CD4-positive, alpha-beta T cell treated with Interleukin-6 at 100 ng/mL for 8 hours (primary cell): ENCODE measurements around the gene CCR4.
A peak's percentile ranks its signal among the peaks of the same experiment; 100 is the strongest.
"Not testable (repeated sequence)": the region's sequence is repeated elsewhere in the genome, so short reads cannot be mapped to it uniquely, and the experiment has no call there.

Source experiments
- DNase-seq: peaks from one replicate; pipeline ENCODE4 v3.0.0-alpha.2; 2020; ENCODE audit warnings: mixed read lengths, low spot score

Gene CCR4

DNA sequence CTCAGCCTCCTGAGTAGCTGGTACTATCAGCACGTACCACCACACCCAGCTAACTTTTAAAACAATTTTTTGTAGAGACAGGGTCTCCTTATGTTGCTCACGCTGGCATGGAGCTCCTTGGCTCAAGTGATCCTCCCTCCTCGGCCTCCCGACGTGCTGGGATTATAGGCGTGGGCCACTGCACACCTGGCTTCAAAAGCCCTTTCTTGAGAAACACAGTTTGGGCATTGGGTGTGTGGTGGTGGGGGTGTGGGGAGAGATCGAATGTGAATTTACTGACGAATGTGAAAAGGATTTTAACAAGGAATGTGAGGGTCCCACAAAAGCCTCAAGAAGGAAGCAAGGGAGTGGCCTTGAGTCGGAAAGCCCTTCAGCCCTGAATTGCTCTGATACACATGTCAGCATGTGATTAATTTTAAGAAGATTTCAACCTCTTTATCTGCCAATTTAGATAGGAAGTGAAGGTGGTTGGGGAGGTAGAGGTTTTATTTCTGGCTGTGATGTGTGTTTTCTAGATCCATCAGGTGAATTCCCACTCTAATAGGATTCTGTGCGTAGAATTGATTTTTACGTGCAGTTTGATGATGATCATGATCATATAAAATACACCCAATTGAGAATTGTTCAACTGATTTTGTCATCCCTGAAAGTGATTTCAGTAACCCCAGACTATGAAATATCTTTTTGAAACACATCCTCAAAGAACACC is 1.1 kb downstream of the CCR4 start:
- no peak for DNase-seq

DNA sequence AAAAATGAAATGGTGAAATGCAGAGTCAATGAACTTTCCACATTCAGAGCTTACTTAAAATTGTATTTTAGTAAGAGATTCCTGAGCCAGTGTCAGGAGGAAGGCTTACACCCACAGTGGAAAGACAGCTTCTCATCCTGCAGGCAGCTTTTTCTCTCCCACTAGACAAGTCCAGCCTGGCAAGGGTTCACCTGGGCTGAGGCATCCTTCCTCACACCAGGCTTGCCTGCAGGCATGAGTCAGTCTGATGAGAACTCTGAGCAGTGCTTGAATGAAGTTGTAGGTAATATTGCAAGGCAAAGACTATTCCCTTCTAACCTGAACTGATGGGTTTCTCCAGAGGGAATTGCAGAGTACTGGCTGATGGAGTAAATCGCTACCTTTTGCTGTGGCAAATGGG is 3.1 kb downstream of the CCR4 start:
- no peak for DNase-seq

DNA sequence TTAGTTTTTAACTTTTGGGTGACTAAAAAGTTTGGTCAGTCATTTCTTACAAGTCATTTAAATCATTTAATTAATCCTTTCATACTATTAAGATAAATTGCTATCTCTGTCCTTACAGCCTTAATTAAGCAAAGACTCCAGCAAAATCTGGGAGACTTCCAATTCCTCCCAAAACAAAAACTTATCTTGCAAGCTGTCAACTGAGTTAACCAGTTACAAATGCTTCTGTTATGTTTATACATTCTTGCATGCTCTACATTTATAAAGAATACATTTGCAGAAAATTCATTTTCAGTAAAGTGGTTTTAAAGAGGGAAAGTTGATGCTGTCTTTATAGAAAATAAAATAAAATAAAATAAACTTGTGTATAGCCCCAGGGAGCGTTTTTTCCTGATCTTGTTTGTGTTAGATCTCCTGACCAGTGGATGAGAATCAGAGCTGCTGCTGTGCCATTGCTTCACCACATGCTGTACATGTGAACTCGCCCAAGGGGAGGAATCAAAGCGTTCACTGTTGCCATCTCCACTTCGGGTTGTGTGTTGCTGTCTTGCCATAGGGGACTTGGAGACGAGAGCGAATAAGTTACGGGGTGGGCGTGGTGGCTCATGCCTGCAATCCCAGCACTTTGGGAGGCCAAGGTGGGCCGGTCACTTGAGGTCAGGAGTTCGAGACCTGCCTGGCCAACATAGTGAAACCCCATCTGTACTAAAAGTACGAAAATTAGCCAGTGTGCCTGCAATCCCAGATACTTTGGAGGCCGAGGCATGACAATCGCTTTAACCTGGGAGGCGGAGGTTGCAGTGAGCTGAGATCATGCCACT is 5.5 kb downstream of the CCR4 start:
- no peak for DNase-seq

DNA sequence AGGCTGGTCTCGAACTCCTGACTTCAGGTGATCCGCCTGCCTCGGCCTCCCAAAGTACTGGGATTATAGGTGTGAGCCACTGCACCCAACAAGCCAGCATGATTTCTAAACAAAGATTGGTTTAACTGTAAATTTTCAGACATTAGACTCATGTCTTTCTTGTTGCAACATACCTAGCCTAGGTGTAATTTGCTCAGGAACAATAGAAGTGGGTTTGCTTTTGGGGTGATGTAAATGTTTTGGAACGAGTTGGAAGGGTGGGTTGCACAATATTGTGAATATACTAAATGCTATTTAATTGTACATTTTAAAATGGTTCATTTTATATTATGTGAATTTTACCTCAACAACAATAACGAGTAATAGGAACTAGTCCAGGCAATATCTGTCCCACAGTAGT is 7.1 kb downstream of the CCR4 start:
- no peak for DNase-seq

DNA sequence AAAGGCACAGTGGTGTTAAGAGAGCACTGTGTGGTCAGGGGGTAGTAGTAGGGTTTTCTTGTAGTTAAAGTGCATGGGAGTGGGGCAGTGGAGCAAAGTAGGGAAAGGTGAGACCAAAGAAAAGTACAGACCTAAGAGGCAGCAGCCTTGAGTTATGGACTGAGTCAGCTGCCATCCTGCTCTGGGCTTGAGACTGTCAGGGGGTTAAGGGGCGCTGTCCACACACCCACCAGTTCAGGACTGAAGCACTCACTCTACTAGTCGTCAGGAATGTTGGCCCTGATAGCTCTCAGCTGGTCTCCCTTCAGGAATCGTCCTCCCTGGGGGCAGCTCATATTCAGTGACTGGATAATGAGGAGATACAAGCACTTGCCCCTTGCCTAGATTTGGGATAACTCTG is 7.9 kb downstream of the CCR4 start:
- no peak for DNase-seq

DNA sequence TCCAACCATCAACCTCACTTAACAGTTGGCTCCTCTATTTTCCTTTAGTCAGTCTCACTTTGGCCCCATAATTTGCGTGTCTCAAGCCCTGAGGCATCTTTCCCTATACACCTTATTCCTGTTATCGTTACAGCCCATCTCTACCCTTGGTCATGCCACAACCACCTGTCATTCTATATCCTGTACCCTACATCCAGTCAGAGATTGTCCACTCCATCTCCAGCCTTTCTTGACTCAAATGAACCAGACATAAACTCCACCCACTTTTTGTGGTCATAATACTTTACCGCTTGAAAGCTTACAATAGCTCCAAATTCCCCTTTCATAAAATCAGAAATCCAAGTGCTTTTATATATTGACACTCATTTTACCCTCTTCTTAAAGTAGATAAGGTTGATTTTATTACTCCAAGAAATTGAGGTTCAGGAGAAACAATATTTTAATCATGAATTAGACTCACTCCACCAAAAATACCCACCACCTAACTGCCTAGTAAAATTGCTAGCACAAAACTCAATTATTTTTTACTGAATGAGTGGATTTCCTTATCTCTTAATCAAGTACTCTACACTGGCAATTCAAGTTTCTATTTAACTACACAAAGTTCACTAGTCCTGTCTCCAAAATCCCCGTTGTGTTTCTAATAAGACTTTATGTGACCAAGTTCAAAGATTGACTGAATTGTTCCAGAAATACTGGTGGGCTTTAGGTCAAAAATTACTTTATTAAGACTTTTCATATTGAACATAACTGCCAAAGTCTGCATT is 9.1 kb downstream of the CCR4 start:
- DNase-seq = no peak

DNA sequence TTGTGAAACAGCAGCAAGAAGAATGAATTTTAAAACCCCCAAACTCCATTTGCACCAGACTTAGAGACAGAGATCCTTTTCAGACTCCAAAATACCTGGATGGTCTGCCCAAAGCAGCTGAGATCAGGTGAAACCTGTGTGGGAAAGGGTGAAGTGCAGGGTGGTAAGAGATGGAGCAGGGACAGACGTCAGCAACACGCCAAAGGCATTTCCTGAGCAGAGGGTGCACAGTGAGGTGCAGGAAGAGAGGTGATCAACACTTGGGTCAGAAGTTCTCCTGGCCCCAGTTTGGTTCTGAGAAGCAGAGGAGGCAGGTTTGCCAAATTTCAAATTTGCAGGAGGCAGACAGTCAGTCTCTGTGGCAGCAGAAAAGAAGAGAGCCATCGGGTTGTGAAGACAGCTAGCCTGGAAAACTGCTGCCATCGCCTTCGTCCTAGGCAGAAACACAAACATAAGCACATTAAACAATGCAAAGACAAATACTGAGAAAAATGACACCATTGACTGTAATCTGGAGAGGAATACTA is 9.8 kb downstream of the CCR4 start:
- DNase-seq = peak; percentile 35

DNA sequence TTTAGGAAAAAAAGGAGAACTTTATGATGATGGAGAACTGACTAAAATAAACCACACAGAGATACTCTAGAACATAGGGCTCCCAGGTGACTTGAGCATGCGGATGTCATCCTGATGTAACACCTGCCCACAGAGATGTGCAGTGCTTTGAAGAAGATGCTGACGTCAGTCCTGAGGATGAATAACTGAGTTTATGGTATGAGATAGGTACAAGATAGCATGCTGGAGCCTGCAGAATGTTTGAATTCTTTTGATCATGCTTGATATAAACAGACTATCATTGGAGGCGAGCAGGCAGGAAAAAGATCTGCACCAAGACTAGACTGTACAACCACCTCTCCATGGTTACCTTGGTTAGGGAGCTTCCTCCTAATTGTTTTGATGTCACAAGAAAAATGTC is 12.4 kb downstream of the CCR4 start:
- peak; percentile 39 for DNase-seq

DNA sequence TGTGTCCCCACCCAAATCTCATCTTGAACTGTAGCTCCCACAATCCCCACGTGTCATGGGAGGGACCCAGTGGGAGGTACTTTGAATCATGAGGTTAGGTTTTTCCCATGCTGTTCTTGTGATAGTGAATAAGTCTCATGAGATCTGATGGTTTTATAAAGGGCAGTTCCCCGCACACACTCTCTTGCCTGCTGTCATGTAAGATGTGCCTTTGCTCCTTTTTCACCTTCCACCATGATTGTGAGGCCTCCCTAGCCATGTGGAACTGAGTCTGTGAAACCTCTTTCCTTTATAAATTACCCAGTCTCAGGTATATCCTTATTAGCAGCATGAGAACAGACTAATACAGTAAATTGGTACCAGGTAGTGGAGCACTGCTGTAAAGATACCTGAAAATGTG is 13.3 kb downstream of the CCR4 start:
- not testable (repeated sequence) for DNase-seq

DNA sequence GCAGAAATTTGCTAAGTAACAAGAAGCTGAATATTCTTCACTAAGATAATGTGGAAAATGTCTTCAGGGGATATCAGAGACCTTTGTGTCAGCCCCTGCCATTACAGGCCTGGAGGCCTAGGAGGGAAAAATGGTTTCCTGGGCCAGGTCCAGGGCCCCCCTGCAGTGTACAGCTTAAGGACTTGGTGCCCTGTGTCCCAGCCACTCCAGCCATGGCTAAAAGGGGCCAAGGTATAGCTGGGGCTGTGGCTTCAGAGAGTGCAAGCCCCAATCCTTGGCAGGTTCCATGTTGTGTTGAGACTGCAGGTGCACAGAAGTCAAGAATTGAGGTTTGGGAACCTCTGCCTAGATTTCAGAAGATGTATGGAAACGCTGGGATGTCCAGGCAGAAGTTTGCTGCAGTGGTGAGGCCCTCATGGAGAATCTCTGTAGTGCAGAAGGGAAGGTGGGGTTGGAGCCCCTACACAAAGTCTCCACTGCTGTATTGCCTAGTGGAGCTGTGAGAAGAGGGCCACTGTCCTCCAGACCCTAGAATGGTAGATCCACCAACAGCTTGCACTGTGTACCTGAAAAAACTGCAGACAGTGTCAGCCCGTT is 14.3 kb downstream of the CCR4 start:
- not testable (repeated sequence) for DNase-seq

DNA sequence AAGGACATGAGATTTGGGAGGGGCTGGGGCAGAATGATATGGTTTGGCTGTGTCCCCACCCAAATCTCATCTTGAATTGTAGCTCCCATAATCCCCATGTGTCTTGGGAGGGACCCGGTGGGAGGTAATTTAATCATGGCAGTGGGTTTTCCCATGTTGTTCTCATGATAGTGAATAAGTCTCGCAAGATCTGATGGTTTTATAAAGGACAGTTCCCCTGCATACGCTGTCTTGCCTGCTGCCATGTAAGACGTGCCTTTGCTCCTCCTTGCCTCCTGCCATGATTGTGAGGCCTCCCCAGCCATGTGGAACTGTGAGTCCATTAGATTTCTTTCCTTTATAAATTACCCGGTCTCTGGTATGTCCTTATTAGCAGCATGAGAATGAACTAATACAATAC is 15.2 kb downstream of the CCR4 start:
- DNase-seq = not testable (repeated sequence)

DNA sequence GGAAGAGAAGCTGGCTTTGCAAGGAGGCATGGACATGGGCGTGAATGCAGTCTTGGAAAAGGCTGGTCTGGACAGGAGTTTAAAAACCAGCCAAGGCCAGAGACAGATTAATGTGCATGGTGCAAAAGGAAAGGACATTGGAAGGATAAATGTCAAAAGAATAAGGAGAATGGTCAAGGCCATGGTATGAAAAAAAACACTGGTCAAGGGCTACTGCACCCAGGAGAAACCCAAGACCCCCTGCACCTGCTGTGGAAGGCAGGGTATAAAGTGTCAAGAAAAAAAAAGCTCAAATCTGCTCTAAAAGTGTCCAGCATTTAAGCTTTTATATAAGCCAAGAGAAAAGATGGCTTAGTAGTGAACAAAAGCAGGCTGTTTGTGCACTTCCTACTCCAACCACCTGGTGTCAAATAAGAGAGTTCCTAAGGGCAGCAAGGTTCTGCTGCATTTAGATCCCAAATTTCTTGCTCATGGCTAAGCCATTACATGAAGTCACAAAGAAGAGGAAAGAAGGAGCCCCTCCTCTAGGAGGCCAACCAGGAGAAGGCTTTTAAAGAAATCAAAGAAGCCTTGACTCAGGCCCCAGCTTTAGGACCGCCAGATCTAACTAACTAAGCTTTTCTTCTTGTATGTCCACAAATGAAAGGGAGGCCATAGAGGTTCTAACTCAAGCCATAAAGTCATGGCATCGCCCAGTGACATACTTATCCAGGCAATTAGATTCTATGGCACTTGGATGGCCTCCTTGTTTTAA is 16.9 kb downstream of the CCR4 start:
- no peak for DNase-seq

DNA sequence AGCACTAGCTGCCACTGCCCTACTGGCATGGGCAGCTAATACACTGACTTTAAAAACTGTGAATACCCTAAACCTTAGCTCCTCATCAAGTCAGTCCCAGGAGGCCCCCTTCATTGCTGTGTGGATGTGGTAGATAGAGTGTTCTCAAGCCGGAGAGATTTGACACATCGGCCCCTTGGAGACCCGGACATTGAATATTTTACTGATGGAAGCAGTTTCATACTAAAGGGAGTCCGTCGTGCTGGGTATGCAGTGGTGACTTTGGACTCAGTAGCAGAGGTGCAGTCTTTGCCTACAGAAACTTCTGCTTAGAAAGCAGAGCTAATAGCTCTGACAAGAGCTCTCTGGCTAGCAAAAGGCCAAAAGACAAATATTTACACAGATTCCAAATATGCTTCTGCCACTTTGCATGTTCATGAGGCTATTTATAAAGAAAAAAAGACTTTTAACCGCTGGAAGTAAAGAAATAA is 17.5 kb downstream of the CCR4 start:
- no peak for DNase-seq

DNA sequence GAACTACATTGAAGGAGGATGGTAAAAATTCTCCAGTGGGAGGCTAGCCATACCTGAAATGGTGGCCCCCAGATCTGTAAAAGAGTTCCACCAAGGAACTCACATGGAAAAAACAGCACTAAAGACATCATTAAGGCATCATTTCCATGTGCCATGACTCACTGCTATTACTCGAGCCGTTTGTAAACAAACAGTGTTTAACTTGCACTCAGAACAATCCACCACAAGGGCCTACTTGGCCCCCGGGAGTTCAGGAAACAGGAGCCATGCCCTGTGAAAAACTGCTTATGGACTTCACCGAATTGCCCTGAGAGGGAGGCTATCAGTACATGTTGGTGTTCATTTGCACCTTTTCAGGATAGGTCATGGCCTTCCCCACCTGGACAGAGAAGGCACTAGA is 18.2 kb downstream of the CCR4 start:
- DNase-seq = no peak

DNA sequence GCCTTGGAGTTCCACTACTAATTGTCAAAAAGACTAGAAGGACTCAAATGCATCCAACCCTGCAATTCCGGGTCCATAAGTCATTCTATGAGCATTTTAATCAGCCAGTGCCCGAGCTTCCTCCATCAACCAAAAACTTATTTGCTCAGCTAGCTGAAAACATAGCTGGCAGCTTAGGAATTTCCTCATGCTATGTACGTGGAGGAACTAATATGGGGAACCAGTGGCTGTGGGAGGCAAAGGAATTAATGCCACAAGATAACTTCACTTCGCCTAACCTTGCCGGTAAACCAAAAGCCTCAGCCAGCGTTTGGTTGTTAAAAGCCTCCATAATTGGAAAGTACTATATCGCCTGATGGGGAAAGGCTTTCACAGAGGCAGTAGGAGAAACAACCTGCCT is 19.8 kb downstream of the CCR4 start:
- DNase-seq = not testable (repeated sequence)

DNA sequence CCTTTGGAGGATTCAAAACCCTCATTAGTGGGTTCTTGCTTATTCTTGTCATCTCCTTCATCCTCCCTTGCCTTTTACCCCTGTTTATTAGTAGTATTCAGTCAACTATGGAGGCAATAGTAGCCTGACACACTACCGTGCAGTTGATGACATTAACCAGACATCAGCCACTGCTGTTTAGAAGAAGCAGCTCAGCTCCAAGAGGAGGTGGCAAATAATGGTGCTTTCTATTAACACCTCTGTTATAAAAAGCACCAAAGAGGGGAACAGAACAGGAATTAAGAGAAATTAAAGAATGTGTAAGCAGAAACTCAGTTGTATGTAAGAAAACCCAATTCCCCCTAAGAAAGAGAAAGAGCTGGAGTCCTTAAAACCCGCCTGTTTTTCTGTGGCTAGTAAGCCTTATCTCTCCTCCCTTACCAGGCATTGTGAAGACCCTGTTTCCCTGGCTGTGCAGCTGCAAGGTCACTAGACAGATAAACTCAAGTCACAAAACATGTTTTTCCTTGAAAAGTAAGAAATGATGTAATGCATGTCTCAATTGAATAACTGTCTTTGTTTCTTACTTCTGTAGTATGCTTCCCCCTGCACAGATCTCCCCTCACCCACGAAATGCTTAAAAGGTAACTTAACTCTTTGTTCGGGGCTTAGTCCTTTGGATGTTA is 21.2 kb downstream of the CCR4 start:
- no peak for DNase-seq

DNA sequence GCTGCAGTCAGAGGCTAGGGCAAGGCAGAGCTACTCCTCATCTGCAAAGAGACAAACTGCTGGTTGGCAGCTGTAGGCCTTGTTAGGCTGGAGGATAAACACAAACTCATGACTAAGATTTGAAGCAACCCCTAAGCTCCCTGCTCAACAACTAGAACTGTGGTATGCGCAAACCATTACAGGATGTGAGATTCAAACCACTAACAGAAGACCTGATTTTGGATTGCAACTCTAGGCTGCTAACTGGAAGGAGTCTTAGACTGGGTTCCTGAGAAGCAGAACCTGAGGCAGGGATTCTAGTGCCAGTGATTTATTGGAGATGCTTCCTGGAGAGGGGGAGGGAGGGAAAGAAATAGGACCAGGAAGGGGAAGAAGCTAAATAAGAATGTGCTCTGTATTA is 22.5 kb downstream of the CCR4 start:
- peak; percentile 56 for DNase-seq

DNA sequence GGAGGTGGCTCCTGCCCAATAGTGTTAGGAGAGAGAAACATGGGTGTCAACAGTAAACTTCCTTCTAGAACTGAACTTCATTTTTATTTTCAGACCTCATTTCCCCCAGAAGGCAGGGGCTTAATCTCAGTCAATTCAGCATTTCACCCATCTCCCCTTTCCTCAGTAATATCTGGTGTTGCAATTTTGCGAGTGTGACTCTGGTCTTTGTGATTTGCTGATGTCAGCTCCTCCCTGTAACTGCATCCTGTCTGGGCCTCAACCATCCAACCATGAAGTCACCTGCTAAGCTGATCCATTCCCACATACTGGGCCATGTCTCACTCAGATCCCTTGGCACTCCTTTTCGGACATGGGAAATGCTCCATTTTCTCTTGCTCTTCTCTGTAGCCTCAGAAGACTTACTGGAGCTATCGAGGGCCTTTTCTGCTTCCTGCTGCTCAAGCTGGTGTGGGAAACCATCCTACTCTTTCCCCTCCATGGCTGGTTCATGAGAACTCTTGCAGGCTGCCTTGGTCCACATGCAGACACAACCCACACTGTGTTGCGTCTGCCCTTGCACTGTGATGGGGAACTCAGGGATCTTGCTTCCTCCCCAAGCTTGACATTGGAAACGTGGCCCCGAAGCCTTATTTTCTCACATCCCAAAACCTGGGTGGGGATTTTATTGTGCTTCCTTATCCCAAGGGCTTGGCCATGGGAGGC is 24.6 kb downstream of the CCR4 start:
- DNase-seq = no peak

DNA sequence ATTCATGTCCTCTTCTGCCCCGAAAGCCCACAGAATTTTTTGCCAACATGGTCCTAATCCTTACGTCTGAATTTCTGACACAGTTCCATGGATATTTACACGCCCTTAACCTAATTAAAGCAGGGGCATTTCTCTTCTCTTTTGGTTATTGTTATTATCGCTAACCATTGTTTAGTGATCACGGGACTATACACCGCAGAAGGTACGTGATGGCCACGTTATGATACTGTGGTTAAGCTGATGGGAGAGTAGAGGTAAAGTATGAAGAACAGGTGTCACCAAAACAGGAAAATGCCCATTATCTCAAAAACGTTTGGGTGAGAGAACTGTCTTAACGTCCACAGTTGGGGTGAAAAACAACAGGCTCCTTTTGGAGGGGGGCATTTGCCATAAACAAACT is 26.4 kb downstream of the CCR4 start:
- DNase-seq = no peak

DNA sequence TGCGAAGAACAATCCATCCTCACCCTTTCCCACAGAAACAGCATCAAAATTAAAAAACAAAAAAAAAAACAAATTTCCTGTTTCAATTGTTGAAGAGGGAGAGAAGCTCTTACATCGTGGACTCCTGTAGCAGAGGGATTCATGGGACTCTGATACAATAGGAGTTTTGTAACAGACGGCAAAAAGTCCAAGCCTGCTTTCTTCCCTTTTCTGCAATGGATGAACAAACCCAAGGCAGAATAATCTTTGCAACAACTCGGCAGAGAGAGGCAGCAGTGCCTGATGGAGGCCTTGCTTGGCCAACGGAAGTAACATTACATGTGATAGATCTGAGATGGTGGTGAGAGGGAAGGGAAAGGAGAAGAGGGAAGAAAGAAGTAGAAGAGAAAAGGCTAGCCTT is 26.9 kb downstream of the CCR4 start:
- no peak for DNase-seq
